NCI-H1694 treated with DMSO at 0.1 percent for 48 hours (cell line): ENCODE data around the gene PJA1.

Experiments
- DNase-seq: peaks from one replicate; lab custom pipeline; 2025; lab: John Stamatoyannopoulos, UW

The PJA1 gene

DNA sequence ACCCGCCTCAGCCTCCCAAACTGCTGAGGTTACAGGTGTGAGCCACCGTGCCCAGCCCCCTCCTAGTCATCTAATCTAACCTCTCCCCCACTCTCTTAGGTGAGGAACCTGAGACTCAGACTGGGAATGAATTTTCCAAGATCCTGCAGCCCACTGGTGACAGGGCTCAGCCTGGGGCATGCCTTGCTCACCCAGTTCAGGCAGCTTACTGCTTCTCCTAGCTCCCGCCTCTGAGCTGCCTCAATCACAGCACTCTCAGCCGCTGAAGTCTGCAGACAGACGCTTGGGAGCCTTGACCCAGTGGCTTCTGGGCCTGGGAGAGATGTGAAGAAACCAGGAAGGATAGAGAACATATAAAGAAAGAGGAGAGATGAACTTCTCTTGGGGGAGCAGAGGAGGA, 24.4 kb downstream of the PJA1 start:
- DNase-seq: no peak

DNA sequence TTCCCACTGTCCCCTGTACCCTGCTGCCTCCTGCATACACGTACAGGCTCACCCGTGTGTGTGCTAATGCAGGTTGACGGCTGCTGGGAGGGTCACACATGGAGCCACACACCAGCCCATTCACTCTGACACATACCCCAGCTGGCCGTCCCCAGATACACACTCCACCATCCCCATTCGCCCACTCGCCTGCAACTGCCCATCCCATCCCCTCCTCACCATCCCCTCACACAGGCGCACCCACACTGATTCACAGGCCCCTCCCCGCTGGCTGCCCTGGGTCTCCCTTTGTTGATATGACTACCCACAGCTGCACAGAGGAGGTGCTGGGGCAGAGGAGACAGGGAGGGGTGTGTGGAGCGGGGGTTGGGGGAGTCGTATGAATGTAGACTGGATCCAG, 25.7 kb downstream of the PJA1 start:
- DNase-seq: no peak

DNA sequence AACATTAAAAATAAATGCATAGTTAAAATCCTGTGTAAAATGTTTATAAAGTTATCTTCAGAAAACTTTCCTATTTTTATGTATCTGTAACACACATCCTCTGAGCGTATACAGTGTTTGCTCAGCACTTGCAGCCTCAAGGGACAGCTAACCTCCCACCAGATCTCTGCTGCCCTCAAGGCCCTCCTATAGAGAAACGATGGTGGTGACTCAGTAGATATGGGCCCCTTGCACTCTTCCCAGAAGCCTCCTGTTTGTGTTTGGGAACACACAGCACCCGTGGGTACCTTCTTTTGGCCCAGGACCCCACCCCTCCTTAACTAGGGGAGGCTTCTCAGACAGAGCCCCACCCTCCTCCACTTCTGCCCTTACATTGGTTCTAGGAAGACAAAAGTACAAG, 26.7 kb downstream of the PJA1 start:
- DNase-seq: no peak

DNA sequence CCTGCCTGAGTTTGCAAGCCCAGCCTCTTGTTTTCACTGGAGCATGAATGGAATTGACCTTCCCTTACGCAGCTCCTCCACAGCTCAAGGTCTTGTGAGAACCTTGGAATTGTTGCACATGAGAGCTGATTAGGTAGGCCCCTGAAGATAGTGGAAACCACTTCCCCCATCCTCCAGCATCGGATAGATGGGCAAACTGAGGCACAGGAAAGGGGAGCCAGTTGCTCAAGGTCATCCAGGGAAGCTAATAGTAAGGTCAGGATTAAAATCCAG, 27.2 kb downstream of the PJA1 start:
- DNase-seq: no peak

DNA sequence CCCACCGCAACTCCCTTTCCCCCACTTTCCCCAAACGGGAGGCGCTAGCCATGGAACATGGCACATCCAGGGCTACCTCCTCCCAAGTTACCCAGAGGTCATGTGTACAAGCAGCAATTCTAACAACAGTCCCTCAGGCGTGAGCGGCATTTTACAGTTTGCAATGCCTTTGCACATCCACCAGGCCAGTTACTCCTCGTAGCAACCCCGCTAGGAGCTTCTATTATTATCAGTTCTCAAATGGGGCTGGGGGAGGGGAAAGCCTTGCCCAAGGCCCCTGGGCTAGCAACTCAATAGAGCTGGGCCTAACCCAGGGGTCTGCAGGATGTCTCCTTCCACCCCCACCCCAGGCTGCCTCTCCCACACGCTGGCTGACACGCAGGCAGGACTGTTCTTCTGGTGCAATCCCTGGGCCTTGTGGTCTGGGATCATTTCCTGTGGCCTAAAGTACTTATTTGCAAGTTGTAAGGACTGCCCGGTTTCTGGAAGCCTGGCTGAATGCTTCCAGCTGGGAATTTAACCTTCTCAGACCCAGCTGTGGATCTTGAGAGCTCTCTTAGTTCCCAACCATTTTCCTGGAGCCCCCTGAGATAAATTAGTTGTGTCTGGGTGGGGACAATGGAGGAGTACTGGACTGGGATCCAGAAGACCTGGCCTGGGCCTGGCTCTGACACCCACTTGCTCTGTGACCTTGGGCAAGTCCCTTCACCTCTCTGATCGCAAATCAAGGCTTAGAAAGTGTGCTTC, 27.7 kb downstream of the PJA1 start:
- DNase-seq: no peak

DNA sequence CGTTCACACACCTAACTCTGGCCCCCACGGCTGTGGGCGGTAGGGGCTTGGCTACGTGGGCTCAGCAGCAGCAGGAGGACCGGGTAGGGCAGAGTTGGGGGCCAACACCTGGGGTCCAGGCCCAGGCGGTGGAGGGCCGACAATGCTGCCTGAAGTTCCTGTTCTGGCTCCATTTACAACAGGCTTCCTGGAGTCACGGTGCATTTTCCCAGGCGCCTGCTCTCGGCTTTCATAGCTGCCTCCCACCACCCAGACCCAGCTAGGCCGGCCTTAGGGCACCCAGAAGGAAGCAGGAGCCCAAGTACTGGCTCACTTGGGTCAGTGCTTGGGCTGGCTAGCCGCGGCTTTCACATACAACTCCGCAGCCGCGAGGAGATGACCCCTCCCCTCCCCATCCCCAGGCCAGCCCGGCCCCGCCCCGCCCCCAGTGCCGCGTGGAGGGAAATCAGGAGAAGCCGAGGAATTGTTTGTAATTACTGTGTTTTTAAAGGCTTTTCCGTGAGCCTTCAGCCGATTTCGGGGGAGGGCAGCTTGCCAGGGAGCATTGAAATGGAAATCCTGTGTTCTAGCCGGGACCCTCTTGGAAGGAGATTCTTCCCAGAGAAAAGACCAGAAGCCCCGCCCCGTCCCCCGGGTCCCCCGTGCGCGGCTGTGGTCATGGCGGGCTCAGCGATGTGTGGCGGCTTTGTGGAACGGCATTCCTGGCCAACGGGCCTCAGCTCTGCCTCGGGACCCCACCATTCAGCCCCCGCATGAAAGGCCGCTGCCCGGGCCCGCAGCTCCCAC, 28.5 kb downstream of the PJA1 start:
- DNase-seq: no peak

DNA sequence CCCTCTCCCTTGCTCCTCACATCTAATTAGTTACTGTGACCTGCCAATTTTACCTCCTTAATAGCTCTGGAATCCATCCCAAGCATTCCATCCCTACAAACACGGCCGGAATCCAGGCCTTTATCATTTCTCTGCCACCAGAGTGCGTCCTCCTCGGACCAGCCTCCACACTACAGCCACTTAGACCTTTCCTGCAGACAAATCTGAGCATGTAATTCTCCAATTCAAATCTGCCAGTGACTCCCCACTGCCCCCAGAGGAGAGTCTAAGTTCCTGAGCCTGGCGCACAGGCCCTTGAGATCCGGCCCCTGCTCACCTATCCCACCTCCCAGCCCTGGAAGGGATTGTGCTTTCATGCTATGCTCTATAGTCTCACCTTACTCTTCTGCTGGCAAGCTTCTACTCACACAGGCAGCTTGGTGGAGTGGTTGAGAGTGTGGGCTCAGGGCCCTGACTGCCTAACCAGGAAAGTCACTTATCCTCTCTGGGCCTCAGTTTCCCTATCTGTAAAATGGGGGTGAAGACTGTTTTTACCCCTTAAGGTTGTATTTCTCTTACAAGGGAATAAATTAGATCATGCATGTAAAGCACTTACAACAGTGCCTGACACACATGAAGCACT, 31.2 kb downstream of the PJA1 start:
- DNase-seq: no peak

DNA sequence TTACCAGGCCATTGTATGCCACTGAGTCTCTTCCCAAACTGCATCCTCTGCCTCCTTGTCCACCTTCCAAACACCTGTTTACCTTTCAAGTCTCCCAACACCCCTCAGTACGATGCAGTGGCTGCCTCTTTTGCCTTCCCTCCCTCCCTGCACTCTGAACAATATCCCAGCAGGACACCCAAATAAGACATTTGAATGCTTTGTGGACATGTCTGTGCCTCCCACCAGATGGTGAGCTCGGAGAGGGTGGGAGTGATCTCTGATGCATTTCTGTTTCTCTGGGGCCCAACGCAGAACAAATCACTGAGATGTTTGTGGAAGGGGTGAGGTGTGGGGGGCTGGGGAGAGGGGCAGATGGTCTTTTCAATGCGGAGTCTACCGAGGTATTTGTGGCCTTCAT, 33.4 kb downstream of the PJA1 start:
- no peak for DNase-seq

DNA sequence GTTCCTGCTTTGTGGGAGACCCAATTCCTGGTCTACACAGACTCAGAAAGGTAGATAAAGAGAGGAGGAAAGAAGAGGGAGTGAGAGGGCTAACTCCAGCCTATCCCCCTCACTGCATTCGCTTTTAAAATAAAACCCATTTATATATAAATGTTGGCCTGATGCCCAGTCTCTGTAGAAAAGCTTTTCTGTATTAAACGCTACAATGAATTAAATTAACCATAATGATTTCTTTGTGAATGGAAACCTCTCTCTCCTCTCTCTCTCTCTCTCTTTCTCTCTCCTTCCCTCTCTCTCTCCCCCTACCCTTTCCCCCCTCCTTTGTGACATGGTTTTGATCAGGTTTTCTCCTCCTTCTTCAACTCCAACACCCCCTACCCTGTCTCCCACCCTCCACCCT, 34.8 kb downstream of the PJA1 start:
- DNase-seq: no peak

DNA sequence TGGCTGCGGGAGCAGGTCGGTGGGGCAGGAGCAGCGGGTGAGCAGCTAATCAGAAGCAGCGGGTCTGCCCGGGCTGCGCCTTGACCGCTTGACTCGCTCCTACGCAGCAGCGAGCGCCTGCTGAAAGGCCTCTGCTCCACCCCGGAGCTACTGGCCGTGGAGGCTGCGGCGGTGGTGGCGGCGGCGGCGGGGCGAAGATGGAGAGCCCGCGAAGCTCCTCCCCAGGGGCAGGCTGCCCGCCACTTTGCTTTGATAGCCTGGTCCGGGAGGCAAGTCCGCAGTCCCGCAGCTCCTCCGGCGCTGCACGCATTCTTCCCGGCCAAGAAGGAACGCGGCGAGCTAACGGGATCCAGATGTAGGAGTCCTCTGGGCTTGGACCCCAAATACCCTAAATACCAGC, 36.7 kb downstream of the PJA1 start:
- DNase-seq: no peak

DNA sequence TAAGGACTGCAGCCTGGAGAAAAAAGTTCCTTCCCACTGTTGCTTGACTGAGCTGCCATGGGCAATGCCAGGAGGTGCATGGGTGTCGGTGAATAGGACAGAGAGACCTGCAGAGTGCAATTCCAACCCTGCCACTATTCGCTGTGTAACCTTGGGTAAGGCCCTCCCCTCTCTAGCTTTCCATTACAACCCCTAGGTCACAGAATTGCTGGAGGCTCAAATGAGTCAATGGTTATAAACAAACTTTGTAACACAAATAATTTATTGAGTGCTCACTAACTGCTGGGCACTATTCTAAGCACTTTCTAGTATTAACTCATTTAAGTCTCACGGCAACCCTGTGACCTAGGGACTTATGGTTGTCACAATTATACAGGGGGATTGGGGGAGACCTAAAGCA, 37.8 kb downstream of the PJA1 start:
- DNase-seq: no peak

DNA sequence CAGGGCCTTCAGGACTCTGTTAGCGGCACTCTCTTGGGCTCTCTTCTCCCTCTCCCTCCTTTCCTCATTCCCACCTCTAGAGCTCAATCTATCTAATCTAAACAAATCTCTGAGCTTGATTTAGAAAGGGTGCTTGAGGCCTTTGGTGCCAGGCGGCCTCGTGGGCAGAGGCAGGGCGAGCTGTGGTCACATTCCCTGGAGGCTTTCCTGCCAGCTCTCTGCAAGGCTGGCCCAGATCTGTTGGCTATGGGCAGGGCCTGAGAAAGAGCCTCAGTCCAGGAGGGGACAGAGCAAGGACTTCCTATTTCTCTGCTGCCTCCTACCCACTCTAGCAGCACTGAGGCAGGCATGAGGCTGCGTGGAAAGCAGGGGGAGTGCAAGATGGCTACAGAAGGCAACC, 38.6 kb downstream of the PJA1 start:
- DNase-seq: no peak

DNA sequence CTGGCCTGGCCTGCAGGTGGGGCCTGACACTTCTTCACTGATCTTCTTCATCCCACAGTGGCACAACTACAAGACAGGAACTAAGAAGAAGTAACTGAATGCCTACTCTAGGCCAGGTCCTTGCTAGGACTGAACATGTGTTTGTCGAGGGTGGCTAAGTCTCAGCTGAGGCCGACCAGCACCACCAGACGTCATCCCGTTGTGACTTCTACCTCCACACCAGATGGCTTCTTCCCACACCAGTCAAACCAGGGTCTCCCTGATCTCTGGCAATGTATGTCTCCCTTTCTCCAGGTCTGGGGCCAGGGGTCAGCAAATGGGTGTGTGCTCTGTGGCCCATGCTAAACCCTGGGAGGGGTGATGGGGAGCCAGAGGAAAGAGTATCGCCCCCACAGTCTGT, 40.2 kb downstream of the PJA1 start:
- no peak for DNase-seq

DNA sequence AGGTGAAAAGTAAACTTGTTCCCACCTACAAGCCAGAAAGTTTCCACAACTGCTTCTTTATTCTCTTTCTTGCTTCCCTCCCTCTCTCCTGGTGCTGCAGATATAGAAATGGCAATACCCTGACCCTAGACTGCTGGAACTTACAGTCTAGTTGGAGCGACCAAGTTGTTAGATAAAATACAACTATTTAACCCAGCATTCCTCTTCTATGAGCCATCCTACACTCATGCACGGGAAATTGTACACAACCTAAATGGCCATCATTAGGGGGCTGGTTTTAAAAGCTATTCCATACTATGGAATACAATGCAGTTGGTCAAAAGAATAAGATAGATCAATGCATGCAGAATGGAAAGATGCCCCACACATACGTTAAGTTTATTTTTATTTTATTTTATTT, 41.1 kb downstream of the PJA1 start:
- no peak for DNase-seq

DNA sequence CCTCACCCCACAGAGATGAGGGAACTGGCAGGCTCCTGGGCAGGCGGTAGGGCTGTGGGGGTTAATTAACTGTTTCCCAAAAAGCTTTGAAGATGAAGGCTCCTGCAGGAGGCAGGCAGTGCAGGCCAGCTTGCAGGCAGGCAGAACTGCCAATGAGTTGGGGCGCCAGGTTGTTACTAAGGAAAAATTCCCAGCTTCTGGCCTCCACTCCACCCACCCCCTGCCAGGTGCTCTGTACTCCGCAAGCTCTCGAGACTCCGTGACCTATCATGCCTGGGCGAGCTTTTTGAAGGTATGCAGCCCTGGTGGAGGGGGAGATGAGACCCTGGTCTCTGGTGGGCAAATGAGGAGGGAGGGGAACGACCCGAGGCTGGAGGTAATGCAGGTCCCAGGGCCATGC, 41.8 kb downstream of the PJA1 start:
- no peak for DNase-seq

DNA sequence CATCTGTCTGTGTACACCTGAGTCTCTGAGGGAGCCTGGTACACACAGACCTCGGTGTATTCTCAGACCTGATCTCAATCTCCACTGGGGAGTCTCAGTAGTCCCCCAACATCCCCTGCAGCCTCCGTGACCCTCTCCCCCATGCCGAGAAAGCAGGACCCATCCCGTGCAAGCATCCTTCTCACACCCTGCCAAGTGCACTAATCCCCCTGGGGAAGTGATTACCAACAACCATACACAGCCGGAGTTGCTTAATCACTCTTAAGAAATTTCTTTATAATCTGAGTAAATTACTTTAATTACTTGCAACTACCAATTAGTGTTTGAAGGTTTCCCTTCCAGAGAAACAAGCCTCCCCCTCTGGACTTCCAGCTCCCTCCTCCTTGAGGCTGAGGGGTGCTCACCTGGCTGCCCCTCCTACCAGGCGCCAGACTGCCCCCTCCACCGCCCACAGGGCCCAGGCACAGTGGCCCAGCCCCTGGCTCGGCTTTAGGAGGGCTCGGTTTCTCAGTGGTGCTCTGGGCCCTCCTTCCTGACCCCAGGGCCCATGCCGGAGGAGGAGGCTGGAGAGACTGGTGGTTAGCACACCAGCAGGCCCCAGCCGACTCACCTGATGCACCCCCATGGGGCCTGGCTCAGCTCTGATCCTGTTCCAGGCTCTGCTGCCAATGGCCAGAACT, 43.8 kb downstream of the PJA1 start:
- no peak for DNase-seq

DNA sequence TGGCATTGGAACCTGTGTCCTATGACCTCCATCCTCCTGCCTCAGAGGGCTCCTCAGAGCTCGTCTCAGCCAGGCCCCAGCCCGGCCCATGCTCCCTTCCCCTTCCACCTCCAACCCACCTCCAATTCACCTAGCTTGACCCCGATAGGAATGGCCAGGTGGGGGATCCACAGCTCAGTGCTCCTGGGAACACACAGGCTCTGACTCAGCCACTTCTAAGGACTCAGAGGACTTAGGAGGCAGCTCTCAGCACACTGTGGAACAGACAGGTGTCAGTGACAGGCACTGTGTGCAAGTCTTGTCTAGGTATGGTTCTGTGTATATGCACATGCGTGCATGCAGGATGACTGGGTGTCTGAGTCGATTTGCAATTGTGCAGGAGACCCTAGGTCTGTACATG, 44.8 kb downstream of the PJA1 start:
- no peak for DNase-seq

DNA sequence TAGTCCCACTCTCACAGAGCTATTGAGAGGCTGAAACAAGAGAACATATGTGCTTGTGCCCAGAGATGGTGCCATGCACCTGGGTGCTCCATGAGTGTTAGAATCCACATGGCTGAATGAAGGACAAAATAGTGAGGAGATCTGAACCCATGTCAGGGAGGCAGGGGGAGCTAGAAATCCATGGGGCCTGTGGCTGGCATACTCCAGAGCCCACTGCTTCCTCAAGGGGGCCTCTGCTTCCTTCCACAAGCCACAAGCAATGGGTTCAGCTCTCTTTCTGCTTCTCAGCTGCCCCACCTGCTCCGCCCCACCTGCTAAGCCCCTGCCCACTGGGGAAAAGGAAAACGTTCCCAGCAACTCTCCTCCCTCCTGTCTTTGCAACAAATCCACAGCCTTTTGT, 46.1 kb downstream of the PJA1 start:
- no peak for DNase-seq

DNA sequence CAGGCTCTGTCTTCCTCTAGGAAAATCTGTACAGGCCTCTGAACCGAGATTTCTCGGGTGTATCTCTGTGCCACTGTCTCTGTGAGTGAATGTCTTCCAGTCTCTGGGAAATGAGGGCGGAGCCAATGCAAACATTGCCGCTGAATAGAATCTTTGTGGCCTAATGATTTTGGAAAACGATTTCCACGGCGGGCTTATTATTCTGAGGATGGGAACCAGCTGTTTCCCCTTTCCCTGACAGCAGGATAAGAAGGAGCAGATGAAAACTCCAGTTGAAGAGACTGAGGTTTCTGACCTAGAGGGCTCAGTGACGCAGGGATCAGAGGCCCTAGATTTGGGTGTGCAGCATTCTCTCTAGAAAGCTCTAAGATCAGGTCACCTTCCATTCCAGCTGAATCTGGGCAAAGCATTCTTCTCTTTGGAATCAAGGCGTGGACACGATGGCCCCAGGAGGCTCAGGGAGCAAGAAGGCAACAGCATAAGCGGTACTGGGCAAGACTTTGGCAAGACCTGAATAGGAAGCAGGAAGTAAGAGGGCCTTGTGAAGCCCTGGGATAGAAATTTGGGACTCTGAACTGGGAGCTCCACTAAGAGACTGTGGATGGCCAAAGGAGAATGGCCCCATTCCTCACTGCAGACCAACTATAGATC, 47.3 kb downstream of the PJA1 start:
- no peak for DNase-seq

DNA sequence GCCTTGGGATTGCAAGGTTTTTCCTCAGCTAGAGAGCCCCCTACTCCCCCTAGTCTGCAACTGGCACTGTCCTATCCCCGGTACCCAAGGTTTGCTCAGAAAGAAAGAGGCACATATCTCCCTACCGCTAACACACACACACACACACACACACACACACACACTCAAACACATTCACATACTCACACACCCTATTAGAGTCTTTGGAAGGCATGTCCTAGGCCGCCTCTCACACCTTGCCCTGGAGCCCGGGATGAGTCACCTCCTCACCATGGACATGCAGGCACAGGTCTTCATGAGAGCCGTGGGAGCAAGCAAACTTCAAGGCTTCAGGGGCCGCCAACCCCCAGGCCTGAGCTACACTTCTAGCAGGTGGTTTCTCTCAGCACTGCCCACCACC, 49.2 kb downstream of the PJA1 start:
- DNase-seq: no peak

DNA sequence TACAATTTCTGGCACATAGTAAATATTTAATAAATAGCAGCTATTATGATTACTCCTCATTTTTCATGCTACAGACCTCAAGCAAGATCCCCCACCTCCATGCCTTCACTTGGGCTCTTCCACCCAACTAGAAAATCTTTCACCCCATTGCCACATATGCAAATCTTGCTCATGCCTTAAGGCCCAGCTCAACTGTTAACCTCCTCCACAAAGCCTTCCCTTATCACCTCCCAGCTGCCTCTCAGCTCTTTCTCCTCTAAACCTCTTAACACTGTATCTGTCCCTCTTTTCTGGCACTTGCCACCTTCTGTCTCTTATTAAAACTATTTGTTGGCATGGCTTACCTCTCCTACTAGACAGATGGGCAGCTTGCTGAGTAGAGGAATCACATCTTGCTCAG, 51.5 kb downstream of the PJA1 start:
- DNase-seq: no peak
